SK-N-SH (cell line): ENCODE measurements around the gene MAGEA10. TPM values are rescaled to one million over a fixed set of nuclear protein-coding genes. Genes with fewer than 3 reads are reported as not detected.

Experiments used
- CTCF ChIA-PET: fragments of 300-600, 350-600 bp; formaldehyde crosslinking; extraction: SDS; loops from one replicate; lab custom pipeline; 2021; lab: Yijun Ruan, JAX
- POLR2A ChIA-PET: fragments of 350-600 bp; sonication (Branson Sonifier 250); formaldehyde crosslinking; extraction: SDS; loops from one replicate; lab custom pipeline; 2020; ENCODE audit warnings: antibody characterized with exemption, inconsistent platforms; lab: Yijun Ruan, JAX
- DNase-seq: peaks from one replicate; pipeline ENCODE4 v3.0.0; 2012
- H2AFZ ChIP-seq: fragments of 200-600 bp; sonication (generic); 2 replicates; pipeline ENCODE4 v1.8.1; 2016; ENCODE audit warnings: antibody characterized with exemption, mild to moderate bottlenecking, low read depth
- H3F3A ChIP-seq: fragments of 200-600 bp; sonication (generic); replicated peaks from 2 replicates; pipeline ENCODE3; 2016; ENCODE audit warnings: antibody characterized with exemption, mild to moderate bottlenecking; ENCODE audit not compliant: insufficient read depth
- H3K27ac ChIP-seq, 2 experiments: fragments of 200-500 bp in 1 of 2; fragments of 200-600 bp in 1 of 2; sonication (Bioruptor generic) in 1 of 2; sonication (generic), shearing (Covaris generic) in 1 of 2; 2 replicates each; pipeline versions ENCODE4 v1.5.1 to v1.6.1; 2014 to 2016; ENCODE audit warnings: low read depth in 2 of 2, inconsistent platforms in 1 of 2, low read length in 1 of 2, mild to moderate bottlenecking in 1 of 2, mixed read lengths in 1 of 2
- H3K27me3 ChIP-seq: fragments of 200-600 bp; sonication (generic), shearing (Covaris generic); 2 replicates; pipeline ENCODE4 v1.6.1; 2016; ENCODE audit warnings: mixed run types; ENCODE audit not compliant: insufficient read depth
- H3K36me3 ChIP-seq, 2 experiments: fragments of 200-500 bp in 1 of 2; fragments of 200-600 bp in 1 of 2; sonication (Bioruptor generic) in 1 of 2; sonication (generic) in 1 of 2; replicated peaks in 1 of 2; 2 replicates each; pipeline versions ENCODE3 to v1.5.1; 2014 to 2016; ENCODE audit warnings: low read length in 1 of 2, mild to moderate bottlenecking in 1 of 2; ENCODE audit not compliant: insufficient read depth in 2 of 2, control insufficient read depth in 1 of 2
- H3K4me1 ChIP-seq, 2 experiments: fragments of 200-500 bp in 1 of 2; fragments of 200-600 bp in 1 of 2; sonication (Bioruptor generic) in 1 of 2; sonication (generic), shearing (Covaris generic) in 1 of 2; 2 replicates each; pipeline versions ENCODE4 v1.5.1 to v1.6.1; 2014 to 2016; ENCODE audit warnings: low read depth in 1 of 2, low read length in 1 of 2, mixed run types in 1 of 2; ENCODE audit not compliant: insufficient read depth in 2 of 2, control insufficient read depth in 1 of 2
- H3K4me2 ChIP-seq: fragments of 200-600 bp; sonication (generic), shearing (Covaris generic); 2 replicates; pipeline ENCODE4 v1.6.1; 2017; ENCODE audit warnings: mixed run types
- H3K4me3 ChIP-seq, 2 experiments: fragments of 200-500 bp in 1 of 2; fragments of 200-600 bp in 1 of 2; sonication (Bioruptor generic) in 1 of 2; sonication (generic), shearing (Covaris generic) in 1 of 2; 2 replicates each; pipeline versions ENCODE4 v1.5.1 to v1.8.1; 2014 to 2016; ENCODE audit warnings: low read depth in 2 of 2, inconsistent platforms in 1 of 2, low read length in 1 of 2, mild to moderate bottlenecking in 1 of 2, mixed read lengths in 1 of 2, moderate library complexity in 1 of 2
- H3K79me2 ChIP-seq: fragments of 200-600 bp; sonication (generic); 2 replicates; pipeline ENCODE4 v1.8.1; 2017; ENCODE audit warnings: mild to moderate bottlenecking; ENCODE audit not compliant: insufficient read depth
- H3K9ac ChIP-seq: fragments of 200-600 bp; sonication (generic); 2 replicates; pipeline ENCODE4 v1.6.1; 2017; ENCODE audit warnings: mixed run types
- H3K9me2 ChIP-seq: fragments of 200-600 bp; sonication (generic); 2 replicates; pipeline ENCODE4 v1.6.1; 2017; ENCODE audit warnings: mixed run types
- H3K9me3 ChIP-seq: fragments of 200-600 bp; sonication (generic); 2 replicates; pipeline ENCODE4 v1.6.1; 2017; ENCODE audit warnings: mixed run types, mild to moderate bottlenecking, moderate library complexity
- H4K20me1 ChIP-seq: fragments of 200-600 bp; sonication (generic); 2 replicates; pipeline ENCODE4 v1.6.1; 2017; ENCODE audit warnings: mild to moderate bottlenecking, mixed run types; ENCODE audit not compliant: insufficient read depth
- CHD2 ChIP-seq: fragments of 150-350 bp; IDR thresholded peaks from 2 replicates; pipeline ENCODE4 v1.6.1; 2018; ENCODE audit warnings: low read length; ENCODE audit not compliant: partially characterized antibody
- CTCF ChIP-seq: fragments of 200-600 bp; sonication (generic); IDR thresholded peaks from 2 replicates; pipeline ENCODE4 v1.6.1; 2017; ENCODE audit warnings: antibody characterized with exemption, mild to moderate bottlenecking, moderate library complexity
- ELF1 ChIP-seq: IDR thresholded peaks from 2 replicates; pipeline ENCODE4 v1.4.0; 2012
- EP300 ChIP-seq, 2 experiments: IDR thresholded peaks; 2 replicates each; pipeline versions ENCODE4 v1.4.0 to v1.6.1; 2012; ENCODE audit warnings: borderline replicate concordance in 1 of 2, low read depth in 1 of 2, low read length in 1 of 2
- FOSL2 ChIP-seq: IDR thresholded peaks from 2 replicates; pipeline ENCODE4 v1.4.0; 2012; ENCODE audit warnings: low read depth, mild to moderate bottlenecking, moderate library complexity, borderline replicate concordance
- MAX ChIP-seq: IDR thresholded peaks from 2 replicates; pipeline ENCODE4 v1.4.0; 2012; ENCODE audit warnings: low read depth
- MXI1 ChIP-seq: IDR thresholded peaks from 2 replicates; pipeline ENCODE4 v1.6.1; 2012; ENCODE audit warnings: mild to moderate bottlenecking, low read depth, low read length, improper control_type of control experiment
- PBX3 ChIP-seq: IDR thresholded peaks from 2 replicates; pipeline ENCODE4; 2012
- RXRA ChIP-seq: IDR thresholded peaks from 2 replicates; pipeline ENCODE4 v1.4.0; 2012; ENCODE audit warnings: low read depth, mild to moderate bottlenecking, borderline replicate concordance
- SIN3A ChIP-seq: IDR thresholded peaks from 2 replicates; pipeline ENCODE4 v1.6.1; 2012; ENCODE audit warnings: low read depth, mild to moderate bottlenecking, low read length, moderate library complexity, borderline replicate concordance
- TCF12 ChIP-seq: IDR thresholded peaks from 2 replicates; pipeline ENCODE4 v1.4.0; 2012
- TEAD4 ChIP-seq: IDR thresholded peaks from 2 replicates; pipeline ENCODE4 v1.4.0; 2012; ENCODE audit warnings: mild to moderate bottlenecking, borderline replicate concordance; ENCODE audit not compliant: insufficient read depth
- USF2 ChIP-seq: fragments of 150-350 bp; IDR thresholded peaks from 2 replicates; pipeline ENCODE4 v1.6.1; 2017; ENCODE audit warnings: antibody characterized with exemption, low read length, low read depth, borderline replicate concordance
- YY1 ChIP-seq: IDR thresholded peaks from 2 replicates; pipeline ENCODE4 v1.4.0; 2012; ENCODE audit warnings: low read depth, mild to moderate bottlenecking
- WGBS: methylation state at CpG from one replicate; pipeline ENCODE4 v1.1.6; 2017; ENCODE audit warnings: low lambda C conversion rate; 5-methylcytosine and 5-hydroxymethylcytosine counted together
- polyA plus RNA-seq, 3 experiments: library from polyadenylated mRNA; depleted of rRNA; stranded (reverse); fragments of >200 nt; gene quantifications; 2 replicates each; pipeline ENCODE4 v1.2.3, GENCODE V29; 2012

The MAGEA10 gene
- polyA plus RNA-seq, 1 of the 3 experiments (the other 2 are of a cell fraction) = 49.8 TPM

- no peak overlapping the region for H3K4me3 ChIP-seq
- H3K36me3 ChIP-seq = no peaks in the 10 kb centered on the region
- H3K79me2 ChIP-seq = no peaks in the 10 kb centered on the region
- no peaks in the 10 kb centered on the region for H3F3A ChIP-seq
- ChIA-PET POLR2A (no interaction called here), CTCF (no interaction called here)
- TF ChIP-seq MXI1 = no peak
- no peak for TF ChIP-seq TCF12
- TF ChIP-seq CTCF = no peak
- no peak for TF ChIP-seq SIN3A
- no peak for TF ChIP-seq FOSL2
- TF ChIP-seq CHD2 = no peak
- TF ChIP-seq TEAD4 = no peak
- no peak for TF ChIP-seq EP300 (IDR thresholded peaks at IDR 0.05; ENCODE audit: borderline replicate concordance in 1 of 2, low read depth in 1 of 2, low read length in 1 of 2)
- no peak for TF ChIP-seq RXRA
- TF ChIP-seq PBX3 = no peak
- TF ChIP-seq ELF1 = no peak
- no peak for TF ChIP-seq MAX
- no peak for TF ChIP-seq USF2
- TF ChIP-seq YY1 = no peak
- no peak overlapping the region for H3K4me2 ChIP-seq
- H3K27ac ChIP-seq = no peak overlapping the region
- WGBS = 23% methylated on average over 3 of the region's 3 CpGs
- DNase-seq = no peak
- no peaks in the 10 kb centered on the region for H4K20me1 ChIP-seq
- H2AFZ ChIP-seq = no peak overlapping the region
- no peaks in the 10 kb centered on the region for H3K27me3 ChIP-seq
- no peak overlapping the region for H3K9ac ChIP-seq
- no peaks in the 10 kb centered on the region for H3K9me3 ChIP-seq
- H3K9me2 ChIP-seq = no peaks in the 10 kb centered on the region
- no peaks in the 10 kb centered on the region for H3K4me1 ChIP-seq
Observed at GRCh38 chrX:152151256-152151655, 12.9 kb upstream of the MAGEA10 start.

- Histone ChIP-seq H4K20me1 (no peaks in the 10 kb centered on the region), H2AFZ (no peak overlapping the region), H3F3A (no peaks in the 10 kb centered on the region), H3K9me3 (no peaks in the 10 kb centered on the region), H3K4me3 (no peak overlapping the region), H3K4me1 (no peaks in the 10 kb centered on the region), H3K27ac (no peak overlapping the region), H3K9ac (no peak overlapping the region), H3K79me2 (no peaks in the 10 kb centered on the region), H3K36me3 (no peaks in the 10 kb centered on the region), H3K9me2 (no peaks in the 10 kb centered on the region), H3K4me2 (no peak overlapping the region), H3K27me3 (no peaks in the 10 kb centered on the region)
- ChIA-PET POLR2A (no interaction called here), CTCF (no interaction called here)
- 7% methylated on average over 2 of the region's 2 CpGs for WGBS
- no peak for DNase-seq
- TF ChIP-seq TCF12 = no peak
Observed at GRCh38 chrX:152149648-152150047, 11.3 kb upstream of the MAGEA10 start.
